HCT116 (cell line): ENCODE results near the gene PTPRF. TPM values are rescaled to one million over a fixed set of nuclear protein-coding genes. Genes with fewer than 3 reads are reported as not detected.

Experiments
- ATAC-seq: fragments of 200-7000 bp; cut with Tn5 transposase; 2 replicates; pipeline ENCODE4 v1.9.1; 2020; ENCODE audit warnings: mild to moderate bottlenecking, moderate library complexity
- BruUV-seq: library from RNA; stranded (reverse); fragments of 400-500 nt; replicated peaks from 2 replicates; lab custom pipeline; 2021; lab: Mats Ljungman, UMichigan
- CTCF ChIA-PET: fragments of 300-600 bp; sonication (Branson Sonifier 250); formaldehyde crosslinking; loops from one replicate; lab custom pipeline; 2021; ENCODE audit warnings: antibody characterized with exemption; lab: Charles Lee
- POLR2A ChIA-PET: fragments of 300-600, 350-600 bp; sonication (Branson Sonifier 250); formaldehyde crosslinking; loops from one replicate; lab custom pipeline; 2021; ENCODE audit warnings: antibody characterized with exemption; lab: Charles Lee
- RAD21 ChIA-PET, 2 experiments: fragments of 300-600 bp; sonication (Branson Sonifier 250); formaldehyde crosslinking; loops; one replicate each; lab custom pipeline; 2023; ENCODE audit warnings: low total read pairs in 2 of 2; ENCODE audit not compliant: uncharacterized antibody in 2 of 2, unreplicated experiment in 2 of 2, low non-redundant PET in 1 of 2; lab: Charles Lee
- DNase-seq: peaks from one replicate; pipeline ENCODE4 v3.0.0-alpha.2; 2010; ENCODE audit warnings: low read depth, low spot score
- H2AFZ ChIP-seq: fragments of 200-600 bp; shearing (Covaris generic), sonication (generic); 2 replicates; pipeline ENCODE4 v1.6.1; 2017; ENCODE audit warnings: low read depth, mixed run types, mixed read lengths, antibody characterized with exemption, low read length; ENCODE audit not compliant: poor library complexity, severe bottlenecking
- H3K27ac ChIP-seq: 2 replicates; pipeline ENCODE4 v1.5.1; 2012; ENCODE audit warnings: low read depth, low read length
- H3K27me3 ChIP-seq: fragments of 200-600 bp; sonication (generic); 2 replicates; pipeline ENCODE4 v1.6.1; 2016; ENCODE audit warnings: mixed run types, low read length, mixed read lengths; ENCODE audit not compliant: insufficient read depth
- H3K36me3 ChIP-seq, 2 experiments: fragments of 200-500 bp in 1 of 2; fragments of 200-600 bp in 1 of 2; sonication (Bioruptor generic) in 1 of 2; sonication (generic) in 1 of 2; 2 replicates each; pipeline versions ENCODE4 v1.5.1 to v1.6.1; 2014 to 2016; ENCODE audit warnings: low read length in 2 of 2, inconsistent platforms in 1 of 2, mixed read lengths in 1 of 2, mixed run types in 1 of 2; ENCODE audit not compliant: insufficient read depth in 2 of 2, control insufficient read depth in 1 of 2
- H3K4me1 ChIP-seq, 2 experiments: fragments of 200-600 bp in 1 of 2; sonication (generic) in 1 of 2; 2 replicates each; pipeline versions ENCODE4 v1.5.1 to v1.6.1; 2012 to 2017; ENCODE audit warnings: low read length in 2 of 2, inconsistent platforms in 1 of 2, mild to moderate bottlenecking in 1 of 2, mixed read lengths in 1 of 2, mixed run types in 1 of 2, moderate library complexity in 1 of 2; ENCODE audit not compliant: insufficient read depth in 2 of 2, control insufficient read depth in 1 of 2
- H3K4me2 ChIP-seq: fragments of 200-600 bp; sonication (generic); 2 replicates; pipeline ENCODE4 v1.6.1; 2017; ENCODE audit warnings: mixed run types, low read length, mixed read lengths
- H3K4me3 ChIP-seq, 2 experiments: fragments of 200-600 bp in 1 of 2; sonication (generic) in 1 of 2; replicated peaks in 1 of 2; 2 replicates each; pipeline ENCODE4 v1.5.1; 2011 to 2016; ENCODE audit warnings: low read length in 2 of 2, control low read depth in 1 of 2, low read depth in 1 of 2, mild to moderate bottlenecking in 1 of 2, mixed read lengths in 1 of 2, mixed run types in 1 of 2
- H3K79me2 ChIP-seq: fragments of 200-600 bp; sonication (generic); 2 replicates; pipeline ENCODE4 v1.6.1; 2017; ENCODE audit warnings: mild to moderate bottlenecking, mixed run types, low read length, moderate library complexity, mixed read lengths; ENCODE audit not compliant: insufficient read depth
- H3K9ac ChIP-seq: fragments of 200-600 bp; sonication (generic); 2 replicates; pipeline ENCODE4 v1.6.1; 2016; ENCODE audit warnings: low read length, mixed read lengths
- H3K9me2 ChIP-seq: fragments of 200-600 bp; sonication (generic), shearing (Covaris generic); 2 replicates; pipeline ENCODE4 v1.6.1; 2017; ENCODE audit warnings: mixed run types, mild to moderate bottlenecking, moderate library complexity; ENCODE audit not compliant: insufficient read depth
- H3K9me3 ChIP-seq, 2 experiments: fragments of 200-500 bp in 1 of 2; fragments of 200-600 bp in 1 of 2; sonication (Bioruptor generic) in 1 of 2; sonication (generic) in 1 of 2; 2 replicates each; pipeline ENCODE4 v1.6.1; 2014 to 2017; ENCODE audit warnings: low read length in 2 of 2, mixed read lengths in 2 of 2, inconsistent platforms in 1 of 2, low read depth in 1 of 2, mild to moderate bottlenecking in 1 of 2, mixed run types in 1 of 2, moderate library complexity in 1 of 2; ENCODE audit not compliant: control insufficient read depth in 1 of 2, insufficient read depth in 1 of 2
- H4K20me1 ChIP-seq: fragments of 200-600 bp; sonication (generic), shearing (Covaris generic); 2 replicates; pipeline ENCODE4 v1.6.1; 2017; ENCODE audit warnings: mixed run types, mild to moderate bottlenecking, moderate library complexity; ENCODE audit not compliant: insufficient read depth
- CBX3 ChIP-seq: IDR thresholded peaks from 2 replicates; pipeline ENCODE4 v1.6.1; 2012; ENCODE audit warnings: low read depth
- EZH2phosphoT487 ChIP-seq: fragments of 200-600 bp; IDR thresholded peaks from 2 replicates; pipeline ENCODE4 v1.6.1; 2018; ENCODE audit warnings: antibody characterized with exemption, borderline replicate concordance
- JUND ChIP-seq: IDR thresholded peaks from 2 replicates; pipeline ENCODE4 v1.6.1; 2012
- POLR2A ChIP-seq: IDR thresholded peaks from 2 replicates; pipeline ENCODE4 v1.7.0; 2011; ENCODE audit warnings: borderline replicate concordance; ENCODE audit not compliant: insufficient read depth, insufficient read length; ENCODE audit errors: extremely low read depth
- POLR2AphosphoS5 ChIP-seq: IDR thresholded peaks from 2 replicates; pipeline ENCODE4 v1.6.1; 2011; ENCODE audit warnings: mild to moderate bottlenecking, low read depth, low read length, moderate library complexity
- SIN3A ChIP-seq: IDR thresholded peaks from 2 replicates; pipeline ENCODE4 v1.6.1; 2012; ENCODE audit warnings: low read depth
- SP1 ChIP-seq: IDR thresholded peaks from 2 replicates; pipeline ENCODE4 v1.6.1; 2012; ENCODE audit warnings: low read depth
- TCF7L2 ChIP-seq: IDR thresholded peaks from 2 replicates; pipeline ENCODE4 v1.7.0; 2011; ENCODE audit warnings: borderline replicate concordance, inconsistent platforms; ENCODE audit not compliant: insufficient read depth, insufficient read length; ENCODE audit errors: extremely low read depth
- ZNF274 ChIP-seq: fragments of 200-500 bp; sonication (Bioruptor generic); IDR thresholded peaks from 2 replicates; pipeline ENCODE4 v1.6.1; 2014; ENCODE audit warnings: mild to moderate bottlenecking, low read depth, low read length, inconsistent platforms
- intact Hi-C: fragments of 100-400 bp; cut with micrococcal nuclease; formaldehyde crosslinking; loops from 2 replicates; pipeline ENCODE4 v1.10.0; 2022
- total RNA-seq: library from RNA; stranded (reverse); gene quantifications from one replicate; pipeline ENCODE4 v1.2.1, GENCODE V29; 2021; ENCODE audit not compliant: unreplicated experiment
- TF ChIP-seq, protein P1 (sequence below): IDR thresholded peaks from 2 replicates; pipeline ENCODE4 v1.6.1; 2012
- TF ChIP-seq, protein P2 (sequence below): IDR thresholded peaks from 2 replicates; pipeline ENCODE4 v1.6.1; 2011; ENCODE audit warnings: mild to moderate bottlenecking, low read length, moderate library complexity; ENCODE audit not compliant: insufficient replicate concordance; ENCODE audit errors: extremely low read depth

PTPRF gene
- total RNA-seq, 1 experiment from 2014 or later: 224 TPM

DNA sequence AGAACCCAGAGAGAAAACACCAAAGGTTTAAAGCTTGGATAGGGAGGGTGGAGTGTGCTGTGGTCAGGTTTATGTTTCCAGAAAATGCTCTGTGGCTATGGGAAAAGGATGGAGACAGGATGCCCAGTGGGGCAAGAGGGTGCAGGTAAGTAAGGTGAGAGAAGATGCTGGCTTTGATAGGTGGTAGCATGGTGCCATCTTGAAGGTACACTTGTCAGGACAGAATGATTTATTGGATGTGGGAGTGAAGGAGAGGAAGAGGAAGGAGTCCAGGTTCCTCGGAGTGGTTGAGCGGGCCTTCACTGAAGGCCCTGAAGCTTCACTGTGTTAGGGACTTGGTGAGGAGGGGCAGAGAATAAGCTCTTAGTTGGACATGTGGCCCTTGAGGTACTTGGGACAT is 3.6 kb downstream of the PTPRF start:
- DNase-seq: no peak
- BruUV-seq: no TSS peak
- no peak overlapping the region for H3K9ac ChIP-seq
- POLR2A ChIA-PET: no interaction called here
- no peaks in the 10 kb centered on the region for H3K9me3 ChIP-seq
- no peak for ATAC-seq
- no peak overlapping the region for H2AFZ ChIP-seq
- H3K27me3 ChIP-seq: no peaks in the 10 kb centered on the region
- peaks cover 9% of the 10 kb centered on the region; the same call in 1 of the 2 replicates for H4K20me1 ChIP-seq
- intact Hi-C loops: loop anchor here (5.0 kb wide), 1 partner anchor 218 kb away; no protein-coding TSS in a partner anchor
- H3K4me3 ChIP-seq: no peak overlapping the region
- RAD21 ChIA-PET: no interaction called here
- no peak for TF ChIP-seq SP1
- no peak for TF ChIP-seq EZH2phosphoT487
- no peak for TF ChIP-seq TCF7L2
- TF ChIP-seq POLR2A: no peak
- TF ChIP-seq, protein P1, sequence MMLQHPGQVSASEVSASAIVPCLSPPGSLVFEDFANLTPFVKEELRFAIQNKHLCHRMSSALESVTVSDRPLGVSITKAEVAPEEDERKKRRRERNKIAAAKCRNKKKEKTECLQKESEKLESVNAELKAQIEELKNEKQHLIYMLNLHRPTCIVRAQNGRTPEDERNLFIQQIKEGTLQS: no peak
- TF ChIP-seq ZNF274: no peak
- no peak for TF ChIP-seq JUND
- TF ChIP-seq POLR2AphosphoS5: no peak
- TF ChIP-seq, protein P2, sequence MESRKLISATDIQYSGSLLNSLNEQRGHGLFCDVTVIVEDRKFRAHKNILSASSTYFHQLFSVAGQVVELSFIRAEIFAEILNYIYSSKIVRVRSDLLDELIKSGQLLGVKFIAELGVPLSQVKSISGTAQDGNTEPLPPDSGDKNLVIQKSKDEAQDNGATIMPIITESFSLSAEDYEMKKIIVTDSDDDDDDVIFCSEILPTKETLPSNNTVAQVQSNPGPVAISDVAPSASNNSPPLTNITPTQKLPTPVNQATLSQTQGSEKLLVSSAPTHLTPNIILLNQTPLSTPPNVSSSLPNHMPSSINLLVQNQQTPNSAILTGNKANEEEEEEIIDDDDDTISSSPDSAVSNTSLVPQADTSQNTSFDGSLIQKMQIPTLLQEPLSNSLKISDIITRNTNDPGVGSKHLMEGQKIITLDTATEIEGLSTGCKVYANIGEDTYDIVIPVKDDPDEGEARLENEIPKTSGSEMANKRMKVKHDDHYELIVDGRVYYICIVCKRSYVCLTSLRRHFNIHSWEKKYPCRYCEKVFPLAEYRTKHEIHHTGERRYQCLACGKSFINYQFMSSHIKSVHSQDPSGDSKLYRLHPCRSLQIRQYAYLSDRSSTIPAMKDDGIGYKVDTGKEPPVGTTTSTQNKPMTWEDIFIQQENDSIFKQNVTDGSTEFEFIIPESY: no peak
- TF ChIP-seq CBX3: no peak
- TF ChIP-seq SIN3A: no peak
- H3K27ac ChIP-seq: no peak overlapping the region
- peaks cover 26 to 58% of the 10 kb centered on the region in 2 experiments for H3K4me1 ChIP-seq
- CTCF ChIA-PET: no interaction called here
- no peaks in the 10 kb centered on the region for H3K9me2 ChIP-seq
- no peak overlapping the region for H3K4me2 ChIP-seq
- peaks cover 7 to 20% of the 10 kb centered on the region in 2 experiments; a peak in 3 of 4 replicates for H3K36me3 ChIP-seq
- H3K79me2 ChIP-seq: peaks cover 78% of the 10 kb centered on the region
